Keratinocyte (primary cell): Measurements from ENCODE around the gene TMEM258.

Source experiments
- EZH2 ChIP-seq: IDR thresholded peaks from one replicate; pipeline ENCODE4 v1.6.1; 2012; ENCODE audit warnings: inconsistent platforms, mild to moderate bottlenecking, low read length, moderate library complexity
- TF ChIP-seq, protein P1 (sequence below), 3 experiments: IDR thresholded peaks in 1 of 3; conservative IDR thresholded peaks in 1 of 3; optimal IDR thresholded peaks in 1 of 3; 2 replicates in 2 of 3; 3 replicates in 1 of 3; pipeline versions ENCODE3 to v1.5.1; 2011; ENCODE audit warnings: low read length in 3 of 3, mild to moderate bottlenecking in 3 of 3, moderate library complexity in 2 of 3, control low read depth in 1 of 3, inconsistent platforms in 1 of 3; ENCODE audit not compliant: insufficient read depth in 2 of 3; ENCODE audit errors: extremely low read depth in 1 of 3

DNA sequence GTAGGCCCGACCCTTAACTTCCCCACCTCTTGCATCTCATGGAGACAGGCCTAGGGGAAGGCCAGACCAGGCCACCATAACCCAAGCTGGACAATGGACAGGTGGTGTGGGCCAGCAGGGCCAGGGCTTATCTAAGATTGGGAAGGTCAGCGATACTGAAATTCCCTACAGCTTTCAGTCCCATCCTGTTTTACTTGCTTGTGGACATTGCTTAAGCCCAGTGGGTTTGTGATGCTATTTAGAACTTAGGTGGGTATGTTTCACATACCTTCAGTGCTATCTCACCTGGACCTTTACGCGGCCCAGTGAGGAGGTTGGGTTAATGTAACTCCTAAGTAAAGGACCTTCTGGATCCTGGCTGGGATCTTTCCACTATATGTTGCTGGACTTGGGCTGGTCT, 37.4 kb upstream of the TMEM258 start:
- TF ChIP-seq, protein P1, sequence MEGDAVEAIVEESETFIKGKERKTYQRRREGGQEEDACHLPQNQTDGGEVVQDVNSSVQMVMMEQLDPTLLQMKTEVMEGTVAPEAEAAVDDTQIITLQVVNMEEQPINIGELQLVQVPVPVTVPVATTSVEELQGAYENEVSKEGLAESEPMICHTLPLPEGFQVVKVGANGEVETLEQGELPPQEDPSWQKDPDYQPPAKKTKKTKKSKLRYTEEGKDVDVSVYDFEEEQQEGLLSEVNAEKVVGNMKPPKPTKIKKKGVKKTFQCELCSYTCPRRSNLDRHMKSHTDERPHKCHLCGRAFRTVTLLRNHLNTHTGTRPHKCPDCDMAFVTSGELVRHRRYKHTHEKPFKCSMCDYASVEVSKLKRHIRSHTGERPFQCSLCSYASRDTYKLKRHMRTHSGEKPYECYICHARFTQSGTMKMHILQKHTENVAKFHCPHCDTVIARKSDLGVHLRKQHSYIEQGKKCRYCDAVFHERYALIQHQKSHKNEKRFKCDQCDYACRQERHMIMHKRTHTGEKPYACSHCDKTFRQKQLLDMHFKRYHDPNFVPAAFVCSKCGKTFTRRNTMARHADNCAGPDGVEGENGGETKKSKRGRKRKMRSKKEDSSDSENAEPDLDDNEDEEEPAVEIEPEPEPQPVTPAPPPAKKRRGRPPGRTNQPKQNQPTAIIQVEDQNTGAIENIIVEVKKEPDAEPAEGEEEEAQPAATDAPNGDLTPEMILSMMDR (optimal IDR thresholded peaks at IDR 0.05 in 1 of 3, IDR thresholded peaks at IDR 0.05 in 1 of 3, conservative IDR thresholded peaks at IDR 0.05 in 1 of 3; ENCODE audit: extremely low read depth in 1 of 3, insufficient read depth in 2 of 3, low read length in 3 of 3): no peak
- TF ChIP-seq EZH2: no peak
